ENCODE measurements around the gene C17orf113. TPM values are rescaled to one million over a fixed set of nuclear protein-coding genes. Genes with fewer than 3 reads are reported as not detected.

C17orf113 gene
- total RNA-seq = 1.5 TPM
- polyA plus RNA-seq (ENCODE audit: insufficient read depth in 1 of 8, insufficient read length in 8 of 8, low replicate concordance in 1 of 8) = 1 to 10 TPM in 7 of 8 donors, under 1 TPM in 1; 0.93 to 1.8 (median 1.3) TPM
- long read RNA-seq, donor 1 = 0 reads
- long read RNA-seq, donor 2 = 0 reads
- long read RNA-seq, donor 3 = 0 reads
- long read RNA-seq, donor 4 = 0 reads
- long read RNA-seq, donor 5, partial matches to known transcripts = 0 of 1 reads
- long read RNA-seq, donor 5, other reads (novel, unspliced or antisense) = 0 of 1 reads
- long read RNA-seq, donor 6 = 0 reads
- long read RNA-seq, donor 7 = 0 reads
- long read RNA-seq, donor 8 = 0 reads
- long read RNA-seq, donor 9 = 0 reads
- long read RNA-seq, donor 10 = 0 reads
- long read RNA-seq, donor 11 = 0 reads

DNA sequence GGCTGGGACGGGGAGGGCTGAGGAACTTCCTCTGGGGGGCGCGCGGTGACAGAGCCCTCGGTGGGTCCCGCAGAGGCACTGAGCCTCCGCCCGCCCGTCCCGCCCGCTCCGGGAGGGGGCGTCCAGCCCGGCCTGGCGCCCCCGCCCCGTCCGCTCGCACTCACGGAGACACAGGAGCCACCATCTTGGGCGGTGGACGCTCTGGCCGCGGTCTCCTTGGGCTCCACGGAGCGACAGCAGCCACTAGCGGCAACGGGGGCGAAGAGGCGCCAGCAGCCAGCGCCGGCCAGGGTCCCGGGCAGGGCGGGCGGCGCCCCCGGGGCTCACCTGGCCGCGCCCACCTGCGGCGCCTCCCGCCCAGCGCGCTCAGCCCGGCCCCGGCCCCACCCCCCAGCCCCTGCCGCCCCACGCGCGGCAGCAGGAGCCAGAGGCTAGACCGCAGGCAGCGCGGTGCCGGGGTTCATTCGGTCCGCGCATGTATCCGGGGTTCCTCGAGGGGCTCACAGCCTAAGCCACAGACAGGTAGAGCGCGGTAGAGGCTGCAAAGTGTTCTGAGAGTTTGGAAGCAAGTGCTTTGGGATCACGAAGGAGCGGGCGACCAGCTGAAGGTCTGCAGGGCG lies at the start of gene C17orf113:
C17orf113 (minus strand) TSS at position 209 of the 620 bp plus-strand sequence. CDS start 7,225 bp downstream, outside the sequence.
- Histone ChIP-seq H3K27ac (ENCODE audit: low read length) (no peak within 1 kb of the TSS), H3K4me1 (ENCODE audit: control insufficient read depth, insufficient read depth, low read length) (peaks cover 18% of the 10 kb centered on the region), H3K27me3 (ENCODE audit: control insufficient read depth, insufficient read depth, low read length) (peaks cover 32% of the 10 kb centered on the region), H3K4me3 (ENCODE audit: low read length) (peak within 1 kb of the TSS; percentile 70), H3K9me3 (replicated peaks; ENCODE audit: control insufficient read depth, low read depth, low read length) (no peaks in the 10 kb centered on the region), H3K36me3 (ENCODE audit: control insufficient read depth, insufficient read depth, low read length) (no peaks in the 10 kb centered on the region)
- DNase-seq = peak; percentile 73
- WGBS (ENCODE audit: insufficient coverage) = under 1% methylated on average over 60 of the region's 65 CpGs

DNA sequence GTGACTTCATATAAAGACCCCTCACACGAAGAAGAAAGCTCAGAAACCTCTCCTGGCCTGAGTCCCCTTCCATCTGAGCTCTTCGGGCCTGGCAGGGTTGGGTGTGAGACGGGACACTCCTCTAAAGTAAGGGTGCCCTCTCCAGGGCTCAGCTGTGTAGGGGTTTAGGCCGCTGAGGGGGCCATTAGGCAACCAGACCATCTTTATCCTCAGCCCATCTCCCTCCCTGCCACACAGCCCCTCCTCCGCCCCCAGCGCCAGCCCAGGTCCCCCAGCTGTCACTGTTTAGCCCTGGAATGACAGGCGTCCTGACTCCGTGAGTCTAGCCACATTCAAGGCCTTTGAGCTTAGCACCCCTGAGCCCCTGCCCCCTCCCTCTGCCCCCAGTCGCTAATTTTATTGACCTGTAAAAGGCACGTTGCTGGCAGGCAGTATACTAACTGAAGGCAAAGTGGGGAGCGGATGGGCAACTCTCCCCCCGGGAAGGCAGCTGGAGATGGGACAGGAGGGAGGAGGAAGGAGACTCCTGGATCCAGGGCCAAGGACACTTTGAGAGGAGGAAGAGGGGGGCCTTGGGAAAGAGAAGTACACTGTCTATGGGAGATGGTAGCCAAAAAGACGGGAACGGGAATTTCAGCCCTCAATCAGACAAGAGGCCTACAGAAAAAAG lies 48.5 kb upstream of the C17orf113 start:
- Histone ChIP-seq H3K36me3 (ENCODE audit: control insufficient read depth, insufficient read depth, low read length) (peaks cover 7% of the 10 kb centered on the region), H3K9me3 (replicated peaks; ENCODE audit: control insufficient read depth, low read depth, low read length) (no peaks in the 10 kb centered on the region), H3K27me3 (ENCODE audit: control insufficient read depth, insufficient read depth, low read length) (peaks cover 29% of the 10 kb centered on the region), H3K4me3 (ENCODE audit: low read length) (no peak overlapping the region), H3K27ac (ENCODE audit: low read length) (no peak overlapping the region), H3K4me1 (ENCODE audit: control insufficient read depth, insufficient read depth, low read length) (peaks cover 23% of the 10 kb centered on the region)
- DNase-seq = no peak
- WGBS (ENCODE audit: insufficient coverage) = 29% methylated on average over 11 of the region's 14 CpGs

DNA sequence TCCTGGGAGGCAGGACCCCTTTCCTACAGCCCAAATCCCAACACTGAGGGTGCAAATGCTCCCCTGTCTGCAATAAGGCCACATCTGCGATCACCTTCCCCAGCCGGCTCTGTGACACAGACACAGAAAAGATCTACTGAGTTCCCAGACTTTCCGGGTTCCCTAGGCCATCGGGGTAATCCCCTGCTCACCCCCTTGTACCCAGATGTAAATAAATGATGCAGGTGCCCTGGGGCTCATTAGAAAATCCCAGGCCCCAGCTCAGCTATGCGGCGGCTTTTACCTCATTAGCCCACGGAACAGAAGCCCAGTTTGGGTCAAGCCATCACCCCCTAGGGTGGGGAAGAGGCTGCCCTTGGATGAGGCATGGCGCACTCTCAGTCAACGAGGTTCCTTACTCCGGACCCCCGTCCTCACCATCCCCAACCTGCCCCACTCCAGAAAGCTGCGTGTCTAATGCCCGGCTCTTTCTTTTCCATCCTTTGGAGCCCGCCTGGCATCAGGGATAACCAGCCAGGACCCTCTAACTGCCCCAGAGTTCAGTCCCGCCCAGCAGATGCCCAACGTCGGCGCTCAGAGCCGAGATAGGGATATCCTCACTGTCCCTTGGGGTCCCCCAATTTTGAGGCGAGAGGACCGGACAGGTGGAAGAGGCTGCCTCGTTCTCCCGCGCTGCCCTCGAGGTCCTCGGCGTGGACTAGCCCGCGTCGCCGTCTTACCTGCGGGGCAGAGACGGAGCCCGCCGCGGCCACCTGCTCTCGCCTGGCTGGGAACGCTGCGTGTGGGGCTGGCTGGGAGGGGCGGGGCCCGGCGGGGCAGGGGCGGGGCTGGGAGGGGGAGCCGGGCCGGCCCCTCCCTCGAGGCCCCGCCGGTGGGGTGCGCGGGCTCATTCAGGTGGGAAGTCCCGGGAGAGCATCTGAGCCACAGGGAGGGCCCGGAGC lies 47.6 kb upstream of the C17orf113 start, which contains the start of gene ZNF385C:
ZNF385C (minus strand) TSS at position 783 of the 941 bp plus-strand sequence. CDS start 35,417 bp downstream, outside the sequence.
- WGBS (ENCODE audit: insufficient coverage) = 3% methylated on average over 34 of the region's 52 CpGs
- Histone ChIP-seq H3K4me1 (ENCODE audit: control insufficient read depth, insufficient read depth, low read length) (peaks cover 24% of the 10 kb centered on the region), H3K27me3 (ENCODE audit: control insufficient read depth, insufficient read depth, low read length) (peaks cover 29% of the 10 kb centered on the region), H3K36me3 (ENCODE audit: control insufficient read depth, insufficient read depth, low read length) (peaks cover under 1% of the 10 kb centered on the region), H3K27ac (ENCODE audit: low read length) (no peak within 1 kb of the TSS), H3K4me3 (ENCODE audit: low read length) (no peak within 1 kb of the TSS), H3K9me3 (replicated peaks; ENCODE audit: control insufficient read depth, low read depth, low read length) (no peaks in the 10 kb centered on the region)
- no peak for DNase-seq

GRCh38 chr17:42096360-42097111 lies 46.1 kb upstream of the C17orf113 start:
- 57% methylated on average over 2 of the region's 8 CpGs for WGBS (ENCODE audit: insufficient coverage)
- Histone ChIP-seq H3K4me3 (ENCODE audit: low read length) (no peak overlapping the region), H3K9me3 (replicated peaks; ENCODE audit: control insufficient read depth, low read depth, low read length) (no peaks in the 10 kb centered on the region), H3K4me1 (ENCODE audit: control insufficient read depth, insufficient read depth, low read length) (peaks cover 26% of the 10 kb centered on the region), H3K27ac (ENCODE audit: low read length) (no peak overlapping the region), H3K27me3 (ENCODE audit: control insufficient read depth, insufficient read depth, low read length) (peaks cover 29% of the 10 kb centered on the region), H3K36me3 (ENCODE audit: control insufficient read depth, insufficient read depth, low read length) (no peaks in the 10 kb centered on the region)
- no peak for DNase-seq

DNA sequence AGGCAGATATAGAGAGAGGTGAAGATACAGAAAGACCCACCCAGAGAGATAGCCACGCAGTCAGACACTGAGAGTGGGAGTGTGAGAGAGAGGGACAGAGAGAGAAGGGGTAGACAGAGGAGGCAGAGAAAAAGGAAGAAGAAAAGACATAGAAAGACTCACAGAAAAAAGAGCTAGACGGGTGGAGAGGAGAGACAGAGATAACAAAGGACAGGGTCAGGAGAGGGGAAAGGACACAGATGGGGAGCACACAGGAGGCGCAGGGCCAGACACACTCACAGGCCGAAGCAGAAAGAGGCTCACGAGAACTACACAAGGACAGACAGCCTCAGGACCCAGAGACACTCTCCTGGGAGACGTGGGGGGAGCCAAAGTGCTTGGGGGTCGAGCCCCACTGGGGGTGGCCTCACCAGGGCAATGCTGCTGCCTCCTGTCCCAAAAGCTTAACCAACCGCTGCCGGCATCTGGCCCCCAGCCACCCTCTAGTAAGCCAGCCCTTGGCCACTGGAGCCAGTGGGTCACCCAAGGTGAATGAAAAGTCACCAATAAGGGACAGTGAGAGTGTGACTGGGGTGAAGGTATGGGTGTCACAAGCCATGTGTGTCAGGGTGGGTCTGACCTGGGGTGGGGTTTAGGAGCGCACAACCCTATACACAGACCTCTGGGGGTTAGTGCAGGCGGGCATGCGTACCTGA lies 44.1 kb upstream of the C17orf113 start:
- Histone ChIP-seq H3K36me3 (ENCODE audit: control insufficient read depth, insufficient read depth, low read length) (no peaks in the 10 kb centered on the region), H3K9me3 (replicated peaks; ENCODE audit: control insufficient read depth, low read depth, low read length) (no peaks in the 10 kb centered on the region), H3K4me1 (ENCODE audit: control insufficient read depth, insufficient read depth, low read length) (peaks cover 28% of the 10 kb centered on the region), H3K27ac (ENCODE audit: low read length) (no peak overlapping the region), H3K4me3 (ENCODE audit: low read length) (no peak overlapping the region), H3K27me3 (ENCODE audit: control insufficient read depth, insufficient read depth, low read length) (peaks cover 29% of the 10 kb centered on the region)
- 75% methylated on average over 8 of the region's 12 CpGs for whole genome bisulfite sequencing (ENCODE audit: insufficient coverage)
- no peak for DNase-seq

DNA sequence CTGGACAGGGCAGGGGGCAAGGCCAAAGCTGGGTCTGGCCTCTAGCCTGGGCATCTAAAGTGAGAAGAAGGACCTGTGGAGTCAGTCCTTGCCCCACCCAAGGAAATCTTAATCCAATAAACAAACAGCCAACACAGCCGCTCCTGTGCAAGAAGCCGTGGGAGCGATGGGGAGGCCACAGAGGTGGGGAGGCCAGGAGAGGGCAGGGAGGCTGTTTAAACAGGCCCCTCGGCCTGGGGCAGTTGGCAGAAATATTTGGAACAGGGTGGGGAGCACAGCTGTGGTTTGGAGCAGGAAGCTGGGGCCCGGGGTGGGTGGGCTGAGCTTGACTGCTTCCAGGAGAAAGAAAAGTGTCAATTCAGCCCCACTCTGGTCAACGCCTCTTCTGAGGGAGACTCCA lies 42.5 kb upstream of the C17orf113 start:
- no peaks in the 10 kb centered on the region for H3K36me3 ChIP-seq (ENCODE audit: control insufficient read depth, insufficient read depth, low read length)
- DNase-seq = no peak
- WGBS (ENCODE audit: insufficient coverage) = no CpG with 5 or more reads among the region's 6 CpGs
- H3K4me1 ChIP-seq (ENCODE audit: control insufficient read depth, insufficient read depth, low read length) = peaks cover 16% of the 10 kb centered on the region
- no peaks in the 10 kb centered on the region for H3K9me3 ChIP-seq (replicated peaks; ENCODE audit: control insufficient read depth, low read depth, low read length)
- H3K27ac ChIP-seq (ENCODE audit: low read length) = no peak overlapping the region
- H3K27me3 ChIP-seq (ENCODE audit: control insufficient read depth, insufficient read depth, low read length) = peaks cover 29% of the 10 kb centered on the region
- no peak overlapping the region for H3K4me3 ChIP-seq (ENCODE audit: low read length)

DNA sequence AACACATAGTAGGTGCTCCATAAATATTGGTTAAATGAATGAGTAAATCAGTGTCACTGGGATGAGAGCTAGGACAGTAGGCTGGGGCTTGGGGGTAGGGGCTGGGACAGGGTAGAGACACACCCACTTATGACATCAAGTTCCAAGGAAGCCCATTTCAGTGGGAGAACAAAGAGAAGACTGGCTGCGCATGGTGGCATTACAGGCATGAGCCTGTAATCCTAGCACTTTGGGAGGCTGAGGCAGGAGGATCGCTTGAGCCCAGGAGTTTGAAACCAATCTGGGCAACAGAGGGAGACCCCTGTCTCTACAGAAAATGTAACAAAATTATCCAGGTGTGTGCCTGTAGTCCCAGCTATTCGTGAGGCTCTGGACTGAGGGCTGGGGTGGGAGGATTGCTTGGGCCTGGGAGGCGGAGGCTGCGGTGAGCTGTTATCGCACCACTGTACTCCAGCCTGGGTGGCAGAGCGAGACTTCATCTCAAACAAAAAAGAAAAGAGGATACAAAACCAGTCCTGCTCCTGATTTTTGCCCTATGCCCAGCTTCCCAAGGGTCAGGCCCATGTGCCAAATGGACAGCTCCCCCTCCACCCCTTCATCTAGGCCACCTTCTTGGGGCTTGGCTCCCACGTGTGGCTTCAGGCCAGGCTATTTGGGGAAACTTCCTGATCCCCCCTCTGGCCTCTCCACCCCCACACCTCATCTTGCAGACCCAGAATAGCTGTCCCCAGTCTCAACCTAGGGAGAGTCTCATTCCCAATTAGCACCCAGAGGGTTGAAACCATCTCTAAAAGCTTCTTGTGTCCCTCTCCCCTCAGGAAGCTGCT lies 40.8 kb upstream of the C17orf113 start:
- no peaks in the 10 kb centered on the region for H3K36me3 ChIP-seq (ENCODE audit: control insufficient read depth, insufficient read depth, low read length)
- WGBS (ENCODE audit: insufficient coverage) = 54% methylated on average over 2 of the region's 8 CpGs
- H3K27me3 ChIP-seq (ENCODE audit: control insufficient read depth, insufficient read depth, low read length) = peaks cover 12% of the 10 kb centered on the region
- no peak for DNase-seq
- no peak overlapping the region for H3K27ac ChIP-seq (ENCODE audit: low read length)
- no peak overlapping the region for H3K4me3 ChIP-seq (ENCODE audit: low read length)
- no peaks in the 10 kb centered on the region for H3K9me3 ChIP-seq (replicated peaks; ENCODE audit: control insufficient read depth, low read depth, low read length)
- peaks cover 10% of the 10 kb centered on the region for H3K4me1 ChIP-seq (ENCODE audit: control insufficient read depth, insufficient read depth, low read length)

DNA sequence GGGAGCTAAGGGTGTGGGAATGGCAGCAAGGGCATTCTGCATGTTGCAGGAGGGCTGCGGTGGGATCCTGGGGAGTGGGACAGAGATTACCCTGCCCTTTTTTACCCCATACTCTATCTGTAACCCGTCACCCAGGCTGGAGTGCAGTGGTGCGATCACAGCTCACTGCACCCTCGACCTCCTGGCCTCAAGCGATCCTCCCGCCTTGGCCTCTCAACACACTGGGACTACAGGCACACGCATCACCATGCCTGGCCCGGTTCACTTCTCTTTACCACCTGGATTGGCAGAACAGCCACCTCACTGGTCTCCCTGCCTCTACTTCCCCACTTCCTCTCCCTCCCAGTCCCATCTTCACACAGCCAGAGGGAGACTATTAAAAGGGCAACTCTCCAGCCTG lies 38.3 kb upstream of the C17orf113 start:
- Histone ChIP-seq H3K4me3 (ENCODE audit: low read length) (no peak overlapping the region), H3K36me3 (ENCODE audit: control insufficient read depth, insufficient read depth, low read length) (no peaks in the 10 kb centered on the region), H3K4me1 (ENCODE audit: control insufficient read depth, insufficient read depth, low read length) (peaks cover 10% of the 10 kb centered on the region), H3K27ac (ENCODE audit: low read length) (no peak overlapping the region), H3K9me3 (replicated peaks; ENCODE audit: control insufficient read depth, low read depth, low read length) (no peaks in the 10 kb centered on the region), H3K27me3 (ENCODE audit: control insufficient read depth, insufficient read depth, low read length) (peaks cover 7% of the 10 kb centered on the region)
- WGBS (ENCODE audit: insufficient coverage) = 83% methylated on average over 7 of the region's 8 CpGs
- no peak for DNase-seq

Data from muscle of leg (tissue), 16 donors.